Fibroblast of skin of left biceps (primary cell): ENCODE data around the gene CDK18.

ENCODE experiments used
- DNase-seq, 2 experiments: peaks; one replicate each; pipeline ENCODE4 v3.0.0-alpha.2; 2013; ENCODE audit warnings: low read depth in 2 of 2

Gene CDK18

GRCh38 chr1:205569411-205570172, 65.1 kb downstream of the CDK18 start:
- DNase-seq = no peak

DNA sequence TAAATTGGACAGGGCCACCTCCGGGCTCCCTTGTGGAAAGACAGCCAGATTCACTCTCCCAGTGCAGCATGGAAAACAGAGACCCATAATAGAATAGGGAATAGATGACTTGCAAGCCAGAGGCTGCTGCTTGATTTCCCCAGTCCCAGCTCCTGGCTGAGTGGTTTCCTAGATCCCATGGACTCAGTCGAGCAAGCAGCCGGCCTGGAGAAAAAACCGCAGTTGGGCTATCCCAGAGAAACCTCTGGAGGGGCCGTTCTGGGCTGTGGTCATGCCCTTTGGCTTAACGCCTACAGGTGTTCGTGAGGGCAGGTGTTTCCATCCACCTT, 65.7 kb downstream of the CDK18 start:
- no peak for DNase-seq

GRCh38 chr1:205570796-205571537, 66.5 kb downstream of the CDK18 start:
- DNase-seq = no peak

DNA sequence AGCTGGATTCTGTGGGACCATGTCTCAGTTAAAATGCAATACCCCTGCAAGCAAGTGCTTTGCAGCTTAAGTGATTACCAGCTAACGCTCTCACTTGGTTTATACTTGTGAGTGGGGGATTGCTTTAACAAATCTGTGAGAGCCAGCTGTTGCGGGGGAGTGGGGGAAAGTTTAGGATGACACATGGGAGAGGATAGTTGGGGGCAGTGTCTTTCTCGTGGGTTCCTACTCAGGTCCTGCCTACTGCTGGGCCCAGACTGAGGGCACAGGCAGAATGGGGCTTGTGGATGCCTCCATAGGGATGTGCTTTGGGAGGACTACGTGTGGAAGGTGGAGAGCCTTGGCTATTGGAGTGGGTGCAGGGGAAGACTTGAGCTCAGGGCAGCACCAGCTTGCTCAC, 67.3 kb downstream of the CDK18 start:
- no peak for DNase-seq

- DNase-seq = no peak
Measured at GRCh38 chr1:205572421-205572820, 68.0 kb downstream of the CDK18 start.

GRCh38 chr1:205575294-205575885, 70.9 kb downstream of the CDK18 start:
- no peak for DNase-seq

DNA sequence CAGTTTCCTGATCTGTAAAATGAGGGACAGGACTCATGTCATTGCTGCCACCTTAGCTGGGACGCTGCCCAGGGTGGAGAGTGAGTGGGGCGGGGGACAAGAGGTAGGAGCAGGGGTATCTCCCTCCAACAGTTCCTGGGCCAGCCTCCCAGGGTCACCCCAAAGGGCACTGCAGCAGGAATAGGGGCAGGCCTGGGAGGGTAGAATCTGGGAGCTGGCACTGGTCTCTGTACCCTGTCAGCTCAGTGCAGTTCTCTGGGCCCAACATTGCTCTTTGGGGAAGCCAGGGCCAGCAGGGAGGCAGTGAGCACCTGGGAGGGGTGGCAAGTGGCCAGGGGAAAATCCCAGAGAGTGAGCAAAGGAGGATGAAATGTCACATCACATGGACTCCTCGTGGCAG, 71.5 kb downstream of the CDK18 start:
- no peak for DNase-seq

DNA sequence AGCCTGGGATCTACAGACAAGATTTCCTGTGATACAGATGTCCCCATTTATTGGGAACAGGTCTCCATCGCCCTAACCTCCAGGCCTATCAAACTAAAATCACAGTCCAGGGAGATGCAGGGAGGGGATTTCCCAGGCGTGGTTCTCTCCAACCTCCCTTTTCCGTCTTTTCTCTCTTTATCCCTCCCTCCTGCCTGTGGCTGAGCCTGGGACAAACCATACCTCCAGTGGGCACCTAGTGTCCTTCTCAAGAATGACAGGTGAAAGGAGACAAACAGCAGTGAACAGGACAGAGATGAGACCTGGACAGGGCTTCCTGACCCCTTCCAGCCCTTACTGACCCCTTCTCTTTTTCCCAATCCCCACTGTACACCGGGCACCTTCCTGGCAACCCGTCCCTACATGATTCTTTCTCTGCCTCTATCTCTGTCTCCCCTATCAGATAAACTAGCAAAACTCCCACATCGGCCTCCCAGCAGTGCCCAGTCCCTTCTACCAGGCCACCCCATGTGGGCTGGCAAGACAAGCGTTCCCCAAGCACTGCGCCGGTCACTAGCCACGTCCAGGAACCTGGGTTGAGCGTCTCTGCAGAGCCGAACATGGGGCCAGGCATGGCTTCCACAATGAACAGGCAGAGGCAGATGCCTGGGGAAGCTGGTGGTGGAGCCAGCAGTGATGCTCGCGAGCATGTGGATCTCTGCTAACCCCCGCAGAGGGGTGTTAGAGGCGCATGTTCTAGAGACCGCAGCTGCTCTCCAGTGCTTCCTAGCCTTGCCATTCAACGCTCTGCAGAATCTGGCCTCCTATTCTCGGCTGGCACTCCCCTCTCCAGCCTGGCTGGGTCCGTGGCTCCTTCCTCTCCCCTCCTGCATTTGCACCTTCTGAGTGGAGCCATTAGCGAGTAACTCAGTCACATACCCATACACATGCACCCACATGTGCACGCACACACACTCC, 72.6 kb downstream of the CDK18 start:
- DNase-seq = no peak

GRCh38 chr1:205577874-205578658, 73.6 kb downstream of the CDK18 start:
- no peak for DNase-seq

DNA sequence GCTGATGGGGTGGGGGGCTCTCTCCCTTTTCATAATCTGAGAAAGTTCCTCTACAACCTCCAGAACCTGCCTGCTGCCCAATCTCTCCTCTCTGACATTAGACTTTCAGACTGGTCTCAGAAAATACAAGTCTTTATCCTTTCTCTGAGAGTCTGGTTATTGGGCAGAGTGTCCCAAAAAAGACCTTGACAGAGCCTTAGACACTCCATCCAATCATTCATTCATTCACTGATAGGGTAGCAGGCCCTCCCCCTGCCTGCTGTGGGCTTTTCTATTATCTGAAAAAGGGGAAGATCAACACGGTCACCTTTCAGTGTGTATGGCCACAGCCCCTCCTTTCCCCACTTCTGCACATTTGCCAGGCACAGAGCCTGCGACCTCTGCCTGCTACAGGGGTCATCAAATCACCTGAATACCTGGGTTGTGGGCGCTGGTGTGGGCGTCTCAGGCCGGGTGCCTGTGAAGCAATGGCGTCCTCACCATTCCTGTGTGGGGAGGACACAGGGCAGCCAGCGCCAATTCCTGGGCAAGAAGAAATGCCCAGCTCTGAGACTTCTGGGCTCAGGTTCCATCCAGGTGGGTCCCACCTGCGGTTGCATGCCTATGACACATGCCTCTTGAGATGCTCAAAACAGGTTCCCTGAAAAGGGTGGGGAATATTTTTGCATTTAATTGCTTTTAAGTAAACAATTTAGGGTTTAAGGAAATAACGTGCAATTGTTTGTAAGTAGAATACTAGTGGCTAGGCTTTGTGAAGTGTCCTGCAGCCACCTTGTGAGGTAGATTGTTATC, 74.5 kb downstream of the CDK18 start:
- no peak for DNase-seq

DNA sequence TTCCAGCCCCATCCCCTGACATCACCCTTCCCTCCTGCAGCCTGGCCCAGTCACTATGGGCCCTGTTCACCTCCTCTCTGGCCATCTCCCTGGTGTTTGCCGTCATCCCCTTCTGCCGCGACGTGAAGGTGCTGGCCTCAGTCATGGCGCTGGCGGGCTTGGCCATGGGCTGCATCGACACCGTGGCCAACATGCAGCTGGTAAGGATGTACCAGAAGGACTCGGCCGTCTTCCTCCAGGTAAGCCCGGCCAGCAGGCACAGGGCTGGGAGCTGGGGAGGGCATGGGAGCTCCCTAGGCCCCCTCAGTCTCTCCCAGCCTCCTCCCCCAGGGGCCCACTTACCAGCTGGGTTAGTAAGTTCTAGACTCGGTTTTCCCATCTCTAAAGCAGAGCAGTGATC, 75.2 kb downstream of the CDK18 start:
- DNase-seq = no peak

- no peak for DNase-seq
Measured at GRCh38 chr1:205580140-205580922, 75.9 kb downstream of the CDK18 start.

- DNase-seq = no peak
Measured at GRCh38 chr1:205580923-205581180, 76.4 kb downstream of the CDK18 start.

DNA sequence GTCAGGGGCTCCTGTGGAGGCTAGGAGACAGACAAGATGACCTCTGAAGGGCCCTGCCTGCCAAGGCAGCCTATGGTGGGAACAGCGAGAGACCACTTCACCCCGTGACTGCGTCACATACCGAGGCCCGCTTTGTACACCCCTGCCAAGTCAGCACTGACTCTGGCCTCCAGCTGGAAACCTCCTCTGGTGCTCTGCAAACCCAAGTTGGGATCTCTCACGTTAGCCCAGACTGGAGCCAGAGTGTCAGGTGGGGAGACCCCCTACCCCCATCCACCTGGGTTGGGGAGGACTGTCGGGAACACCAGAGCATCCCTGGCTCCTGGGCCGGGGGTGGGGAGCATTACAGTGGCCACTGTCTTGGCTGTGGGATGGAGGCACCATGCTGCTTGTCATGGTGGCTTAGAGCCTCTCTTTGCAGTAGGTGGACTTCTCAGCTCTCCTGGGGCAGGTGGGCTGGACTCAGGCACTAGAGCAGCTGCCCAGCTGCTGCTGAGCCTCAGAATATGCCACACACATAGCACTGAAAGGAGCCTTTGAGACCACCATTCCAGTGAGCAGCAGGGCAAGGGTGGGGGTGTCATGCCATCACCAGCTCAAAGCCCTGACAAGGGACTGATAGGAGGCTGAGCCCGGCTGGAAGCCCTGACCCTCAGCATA, 77.0 kb downstream of the CDK18 start:
- no peak for DNase-seq

DNA sequence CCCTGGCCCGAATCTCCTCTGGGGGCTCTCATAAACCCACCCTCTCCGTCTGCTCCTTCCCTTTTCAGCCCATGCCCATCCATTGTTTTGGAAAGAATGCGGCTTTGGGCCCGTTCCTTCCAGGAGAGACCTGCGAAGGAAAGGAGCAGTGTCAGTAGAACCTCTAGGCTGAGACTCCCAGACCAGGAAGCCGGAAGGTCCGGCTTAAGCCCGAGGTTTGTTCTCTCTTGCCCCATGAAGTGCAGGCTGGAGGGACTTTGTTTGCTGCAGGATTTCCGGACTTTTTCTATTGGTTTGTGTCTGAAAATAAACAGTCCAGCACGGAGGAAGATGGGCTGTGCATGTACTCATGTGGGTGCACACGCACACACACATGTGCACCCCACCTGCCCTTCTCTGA, 77.6 kb downstream of the CDK18 start:
- no peak for DNase-seq
